ENCODE results near the gene ARAP2.
A peak's percentile ranks its signal among the peaks of the same experiment; 100 is the strongest.

The ARAP2 gene

DNA sequence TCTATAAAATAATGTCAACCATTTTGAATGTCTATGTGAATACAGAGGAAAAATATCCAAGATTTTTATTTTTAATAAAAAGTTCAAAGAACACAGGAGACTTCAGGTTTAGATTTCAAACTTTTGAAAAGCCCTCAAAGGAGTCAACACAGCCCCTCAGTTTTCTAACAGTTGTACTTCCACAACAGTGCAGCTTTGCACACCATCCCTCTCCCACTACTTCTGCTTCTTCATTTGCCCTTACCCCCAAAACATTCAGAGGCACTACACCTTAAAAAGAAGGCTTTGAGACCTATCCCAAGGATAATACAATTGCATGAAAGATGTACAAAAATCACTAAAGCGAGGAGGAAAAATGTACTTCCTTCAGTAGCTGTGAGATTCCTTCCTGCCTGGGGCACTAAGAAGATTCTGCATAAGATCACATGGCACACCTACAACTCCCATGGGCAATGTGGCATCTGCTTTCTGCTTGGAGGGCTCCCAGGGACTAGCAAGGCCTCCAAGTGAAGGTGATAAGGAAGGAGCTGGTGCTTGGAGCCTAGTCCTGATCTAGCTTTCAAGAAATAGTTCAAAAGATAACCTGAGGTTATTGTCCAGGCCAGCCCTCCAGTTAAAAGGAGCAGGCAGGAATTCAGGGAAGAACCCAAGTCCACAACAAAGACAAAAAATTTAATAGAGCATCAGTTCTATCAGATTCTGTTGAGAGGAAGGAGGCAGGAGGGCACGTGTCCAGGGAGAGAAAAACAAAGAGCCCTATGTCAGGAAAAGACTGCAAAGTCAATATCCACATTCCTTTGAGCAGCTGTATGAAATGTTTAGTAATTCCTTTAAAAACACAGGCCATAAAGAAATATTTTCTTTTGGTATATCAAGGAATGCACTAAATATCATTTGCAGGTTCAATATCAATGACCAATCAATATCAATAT lies 19.1 kb downstream of the ARAP2 start:
- no peak for DNase-seq (ENCODE audit: extremely low read depth in 1 of 2, low read depth in 1 of 2)

DNA sequence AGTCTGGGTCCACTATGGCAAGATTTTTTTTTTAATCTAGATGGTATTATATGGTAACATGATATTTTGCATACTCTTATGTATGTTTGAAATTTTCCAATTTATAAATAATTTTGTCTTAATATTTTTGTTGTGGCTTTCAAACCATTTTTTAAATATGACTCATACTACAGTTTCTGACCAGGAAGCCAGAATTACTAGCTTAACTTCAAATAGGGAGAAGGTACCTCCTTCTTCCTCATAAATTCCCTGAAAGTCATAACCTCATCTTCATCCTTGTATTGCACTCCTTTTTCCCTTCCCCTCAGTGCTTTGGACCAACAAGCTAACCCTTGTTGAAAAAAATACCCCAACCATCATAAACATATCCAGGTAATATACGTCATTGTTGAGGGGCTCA lies 21.6 kb downstream of the ARAP2 start:
- no peak for DNase-seq (ENCODE audit: extremely low read depth in 1 of 2, low read depth in 1 of 2)

DNA sequence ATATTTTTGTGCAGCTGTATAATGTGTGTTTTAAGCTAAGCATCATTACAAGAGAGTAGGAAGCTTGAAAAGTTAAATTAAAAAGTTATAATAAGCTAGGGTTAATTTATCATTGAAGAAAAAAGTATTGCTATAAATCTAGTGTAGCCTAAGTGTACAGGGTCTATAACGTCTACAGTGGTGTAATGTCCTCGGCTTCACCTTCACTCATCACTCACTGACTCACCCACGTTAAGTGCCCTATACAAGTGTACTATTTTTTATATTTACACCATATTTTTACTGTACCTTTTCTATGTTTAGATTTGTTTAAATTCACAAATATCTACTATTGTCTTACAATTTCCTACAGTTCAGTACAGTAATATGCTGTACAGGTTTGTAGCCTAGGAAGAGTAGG lies 23.5 kb downstream of the ARAP2 start:
- DNase-seq (ENCODE audit: extremely low read depth in 1 of 2, low read depth in 1 of 2): no peak

DNA sequence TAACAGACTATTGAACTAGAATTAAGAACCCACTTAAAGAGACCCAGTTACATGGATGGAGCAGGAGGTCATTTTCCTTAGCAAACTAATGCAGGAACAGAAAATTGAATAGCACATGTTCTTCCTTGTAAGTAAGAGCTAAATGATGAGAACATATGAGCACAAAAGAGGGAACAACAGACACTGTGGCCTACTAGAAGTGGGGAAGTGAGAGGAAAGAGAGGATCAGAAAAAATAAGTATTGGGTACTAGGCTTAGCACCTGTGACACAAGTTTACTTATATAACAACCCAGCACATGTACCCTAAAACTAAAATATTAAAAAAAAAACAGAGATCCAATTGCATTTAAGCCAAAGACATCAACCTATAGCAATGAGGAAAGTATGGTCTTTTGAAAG lies 26.2 kb downstream of the ARAP2 start:
- no peak for DNase-seq (ENCODE audit: extremely low read depth in 1 of 2, low read depth in 1 of 2)

DNA sequence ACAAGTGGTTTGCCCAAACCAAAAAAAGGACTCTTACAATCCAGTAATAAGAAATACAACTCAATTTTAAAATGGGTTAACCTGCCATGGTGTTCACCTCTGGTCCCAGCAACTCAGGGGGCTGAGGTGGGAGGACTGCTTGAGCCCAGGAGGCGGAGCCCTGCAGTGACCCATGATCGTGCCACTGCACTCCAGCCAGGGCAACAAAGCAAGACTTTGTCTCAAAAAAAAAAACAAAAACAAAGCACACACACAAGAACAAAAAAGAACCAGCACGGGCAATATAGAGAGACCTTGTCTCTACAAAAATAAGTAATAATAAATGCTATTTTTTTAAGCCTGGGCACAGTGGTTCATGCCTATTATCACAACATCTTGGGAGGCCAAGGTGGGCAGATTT lies 28.7 kb downstream of the ARAP2 start:
- DNase-seq (ENCODE audit: extremely low read depth in 1 of 2, low read depth in 1 of 2): no peak

DNA sequence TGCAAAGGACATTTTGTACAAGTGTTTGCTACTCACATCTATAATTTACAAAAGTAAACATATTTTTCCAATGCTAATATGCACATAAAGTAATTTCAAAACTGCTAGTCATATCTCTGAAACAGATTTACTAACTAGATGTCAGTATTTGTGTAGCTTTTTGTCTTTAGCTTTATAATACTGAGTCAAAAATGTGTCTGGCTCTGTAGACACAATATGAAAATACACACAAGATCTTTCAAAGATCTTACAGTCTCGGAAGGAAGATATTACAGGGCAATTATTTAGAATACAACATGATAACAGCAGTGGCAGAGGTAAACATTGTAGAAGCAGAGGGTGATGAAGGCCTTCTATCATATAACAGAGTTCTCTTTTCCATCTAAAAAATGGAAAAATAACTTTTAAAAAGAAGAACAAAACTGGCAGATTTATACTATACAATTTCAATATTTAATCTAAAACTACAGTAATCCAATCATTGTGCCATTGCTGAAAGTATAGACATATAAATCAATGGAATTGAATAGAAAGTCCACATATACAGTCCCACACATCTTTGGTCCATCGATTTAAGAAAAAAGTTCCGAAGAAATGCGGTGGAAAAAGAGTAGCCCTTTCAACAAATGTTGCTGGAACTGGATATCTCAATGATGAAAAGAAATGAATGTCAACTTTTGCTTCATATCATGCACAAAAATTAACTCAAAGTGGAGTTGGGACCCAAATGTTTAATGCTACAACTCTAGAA lies 29.4 kb downstream of the ARAP2 start:
- DNase-seq (ENCODE audit: extremely low read depth in 1 of 2, low read depth in 1 of 2): no peak

DNA sequence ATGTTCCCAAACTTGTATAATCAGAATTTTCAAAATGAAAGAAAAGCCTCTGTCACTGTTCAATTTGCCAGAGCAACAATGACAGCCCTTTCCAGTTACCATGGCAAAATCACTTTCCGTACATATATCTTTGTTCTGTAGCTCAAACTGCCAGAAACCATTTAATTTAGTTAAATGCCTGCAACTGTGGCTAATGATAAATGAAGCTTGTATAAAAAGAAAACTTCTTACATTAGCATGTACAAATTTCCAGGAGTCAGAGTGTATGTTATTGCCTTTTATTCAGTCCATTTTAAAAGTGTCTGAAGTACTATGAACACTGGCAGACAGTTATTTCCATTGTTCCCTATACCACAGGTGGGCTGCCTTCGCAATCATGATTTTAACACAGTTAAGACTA lies 30.3 kb downstream of the ARAP2 start:
- no peak for DNase-seq (ENCODE audit: extremely low read depth in 1 of 2, low read depth in 1 of 2)

DNA sequence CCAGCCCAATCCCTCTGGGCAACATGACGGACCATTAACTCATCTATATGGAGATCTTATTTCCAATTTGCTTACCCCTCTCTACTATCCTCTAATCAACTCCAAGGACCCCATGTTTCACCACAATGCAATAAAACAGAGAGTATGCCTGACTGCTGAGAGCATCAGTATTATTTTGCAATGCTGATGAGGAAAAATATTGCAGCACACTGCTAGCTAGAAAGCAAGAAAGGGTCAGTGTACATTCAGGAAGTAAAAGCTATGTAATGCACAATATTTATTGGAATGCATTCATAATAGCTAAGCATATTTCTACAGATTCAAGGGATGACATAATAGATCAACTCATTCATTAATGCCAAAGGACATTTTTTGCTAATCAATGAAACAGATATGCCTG lies 33.2 kb downstream of the ARAP2 start:
- no peak for DNase-seq (ENCODE audit: extremely low read depth in 1 of 2, low read depth in 1 of 2)

DNA sequence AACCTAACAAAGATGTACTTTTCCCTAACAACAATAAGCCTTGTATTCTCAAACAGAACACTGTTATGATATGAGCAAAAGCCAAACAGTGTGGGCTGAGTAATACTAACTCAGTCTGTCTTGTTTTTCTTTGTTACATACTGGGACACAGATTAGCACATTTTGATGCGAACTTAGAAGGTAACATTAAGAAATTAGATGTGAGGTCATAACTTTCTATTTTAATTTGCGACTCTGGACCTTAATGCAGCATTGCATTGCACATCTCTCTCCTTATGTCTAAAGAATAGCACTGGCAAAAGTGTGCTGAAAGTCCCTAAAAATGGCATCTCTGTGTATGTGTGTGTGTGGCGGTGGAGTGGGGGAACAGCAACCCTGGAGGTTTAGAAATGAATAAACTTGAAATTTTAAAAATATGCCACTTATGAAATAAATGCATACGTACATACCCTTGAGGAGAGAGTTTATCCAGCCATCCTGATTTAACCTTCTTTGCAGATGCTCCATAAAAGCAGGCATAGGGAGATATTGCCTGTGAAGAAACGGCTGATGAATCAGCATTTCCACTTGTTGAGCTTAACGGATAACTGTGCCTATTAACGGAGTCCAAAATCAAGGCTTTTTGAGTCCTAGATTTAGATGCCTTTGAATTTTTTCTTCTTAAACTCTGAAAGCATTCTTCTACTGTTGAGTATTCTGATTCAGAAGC lies 34.2 kb downstream of the ARAP2 start:
- DNase-seq (ENCODE audit: extremely low read depth in 1 of 2, low read depth in 1 of 2): no peak

DNA sequence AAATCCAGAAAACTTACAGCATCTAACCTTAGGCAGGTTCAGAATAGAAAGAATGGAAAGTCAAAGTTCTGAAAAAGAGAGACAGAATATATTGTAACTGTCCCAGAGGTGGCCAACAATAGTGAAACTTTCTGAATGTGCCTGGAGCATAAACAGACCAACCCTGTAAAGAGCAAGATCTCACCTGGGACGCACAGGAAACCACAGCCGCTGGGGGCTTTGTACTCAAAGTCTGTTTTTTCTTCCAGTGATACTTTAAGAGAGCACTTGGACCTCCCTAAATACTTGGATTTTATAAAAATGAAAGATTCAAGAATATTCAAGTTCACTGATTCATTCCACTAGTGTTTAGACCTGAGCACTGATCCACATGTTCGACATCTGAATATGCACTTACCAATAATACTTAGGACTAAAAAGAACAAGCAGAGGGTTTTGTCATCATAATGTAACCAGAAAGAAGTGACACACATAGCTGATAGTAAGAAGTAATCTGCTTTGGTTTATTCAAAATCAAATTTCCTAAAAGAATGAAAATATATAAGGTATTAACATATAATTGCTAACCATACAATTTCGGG lies 35.3 kb downstream of the ARAP2 start:
- peak; percentile 11 to 16 for DNase-seq (ENCODE audit: extremely low read depth in 1 of 2, low read depth in 1 of 2)

DNA sequence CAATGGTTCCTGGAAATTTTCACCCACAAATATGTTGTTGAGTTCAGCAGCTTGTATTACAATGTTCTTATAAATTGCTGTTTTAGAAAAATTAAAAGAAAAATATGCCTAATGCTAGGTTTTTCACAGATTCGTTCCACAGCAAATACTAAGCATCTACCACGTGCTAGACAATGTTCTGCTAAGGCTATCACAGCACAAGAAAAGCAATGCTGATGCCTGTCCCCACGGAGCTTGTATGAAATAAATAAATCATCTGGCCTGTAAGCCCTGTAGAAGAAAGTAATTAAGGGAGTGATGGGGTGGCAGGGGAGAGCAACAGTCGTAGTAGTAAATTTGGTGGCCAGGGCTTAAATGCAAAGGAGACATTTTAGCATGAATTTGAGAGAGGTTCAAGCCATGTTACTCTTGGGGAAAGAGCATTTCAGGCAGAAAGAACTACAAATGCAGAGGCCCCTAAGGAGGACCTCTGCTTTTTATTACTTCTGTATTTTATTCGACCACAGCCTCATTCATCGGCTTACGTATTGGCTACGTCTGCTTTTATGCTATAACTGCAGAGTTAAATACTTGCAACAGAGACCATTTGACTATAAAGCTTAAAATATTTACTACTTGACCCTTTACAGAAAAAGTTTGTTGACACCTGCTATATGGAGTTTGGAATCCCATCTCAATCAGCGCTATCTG lies 36.3 kb downstream of the ARAP2 start:
- DNase-seq (ENCODE audit: extremely low read depth in 1 of 2, low read depth in 1 of 2): no peak

DNA sequence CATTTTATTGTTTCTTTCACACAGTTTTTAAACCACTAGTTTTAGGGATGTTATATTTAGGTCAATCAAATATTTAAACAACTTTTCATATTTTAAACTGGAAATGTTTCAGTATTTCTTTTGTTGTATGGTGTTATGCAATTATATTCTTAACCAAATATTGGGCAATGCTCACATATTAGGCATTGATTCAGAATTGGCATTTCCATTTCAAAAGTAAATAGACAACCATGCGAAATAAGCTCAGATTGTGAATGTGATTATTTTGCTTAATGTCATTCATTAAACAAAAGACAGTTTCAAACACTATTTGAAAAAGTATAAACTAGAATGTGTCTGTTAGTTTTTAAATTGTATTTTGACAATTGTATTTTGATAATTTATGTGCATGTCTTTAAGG lies 36.9 kb downstream of the ARAP2 start:
- DNase-seq (ENCODE audit: extremely low read depth in 1 of 2, low read depth in 1 of 2): no peak

DNA sequence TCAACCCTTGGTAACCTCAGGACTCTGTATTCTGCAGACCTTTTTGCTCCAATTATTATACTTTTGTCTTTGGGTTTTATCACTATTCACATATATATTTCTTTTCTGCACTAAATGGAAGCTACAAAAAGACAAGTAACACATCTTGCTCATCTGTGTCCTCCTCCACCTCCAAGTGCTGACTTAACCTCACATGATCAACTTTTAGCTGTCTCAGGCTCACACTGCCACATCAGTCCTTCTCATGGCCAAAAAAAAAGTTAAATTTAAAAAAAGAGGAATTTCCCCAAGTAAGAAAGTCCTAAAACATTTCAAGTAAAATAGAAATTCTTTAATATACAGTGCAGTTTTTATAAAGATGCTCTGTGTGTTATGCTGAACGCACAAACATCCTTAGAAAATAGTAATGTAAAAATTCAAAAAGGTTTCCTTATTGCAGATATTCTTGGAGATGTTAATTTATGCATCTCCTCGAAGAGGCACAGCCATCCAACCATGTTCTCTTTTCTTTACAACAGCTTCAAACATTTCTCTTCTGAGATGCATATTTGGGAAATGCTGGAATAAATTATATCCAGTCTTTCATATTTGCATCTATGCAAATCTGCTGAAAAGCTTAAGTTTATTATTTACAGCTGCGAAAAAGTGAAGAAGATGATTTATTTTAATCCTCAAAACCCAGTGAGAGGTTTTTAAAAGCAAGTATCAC lies 37.6 kb downstream of the ARAP2 start:
- DNase-seq (ENCODE audit: extremely low read depth in 1 of 2, low read depth in 1 of 2): no peak

DNA sequence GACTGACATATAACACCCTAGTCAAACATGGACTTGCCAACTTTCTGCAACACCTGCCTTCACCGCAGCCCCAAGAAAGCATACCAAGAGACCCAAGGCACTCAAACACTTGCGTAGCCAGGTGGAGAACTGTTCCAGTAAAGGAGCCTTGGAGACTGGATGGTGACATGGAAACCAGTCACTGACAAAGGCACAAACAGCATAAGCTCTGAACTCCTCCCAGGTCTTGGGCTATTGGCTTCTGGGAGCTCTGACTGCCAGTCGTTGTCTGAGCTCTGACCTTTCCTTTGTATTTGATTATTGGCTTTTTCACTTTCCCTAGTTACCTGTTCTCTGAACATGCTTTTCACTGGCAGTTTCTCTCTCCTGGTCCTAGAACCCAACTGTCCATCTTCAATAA lies 38.3 kb downstream of the ARAP2 start:
- DNase-seq (ENCODE audit: extremely low read depth in 1 of 2, low read depth in 1 of 2): no peak

DNA sequence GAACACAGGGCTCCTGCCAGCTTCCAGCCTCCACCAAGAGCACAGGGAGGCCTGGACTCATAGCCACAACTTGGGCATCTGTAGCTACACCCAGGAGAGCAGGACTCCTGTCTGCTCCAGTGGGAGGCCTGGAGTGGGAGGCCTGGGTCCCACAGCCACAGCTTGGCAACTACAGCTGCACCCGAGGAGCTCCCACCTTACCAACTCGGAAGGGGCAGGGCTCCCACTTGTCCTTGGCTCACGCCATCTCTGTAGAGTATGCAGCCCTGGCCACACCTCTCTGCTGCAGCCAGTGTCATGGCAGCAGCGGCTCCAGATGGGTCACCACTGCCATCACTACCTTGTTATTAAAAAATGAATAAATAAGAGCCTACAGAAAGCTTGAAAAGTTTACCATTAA lies 45.5 kb downstream of the ARAP2 start:
- DNase-seq (ENCODE audit: extremely low read depth in 1 of 2, low read depth in 1 of 2): no peak

DNA sequence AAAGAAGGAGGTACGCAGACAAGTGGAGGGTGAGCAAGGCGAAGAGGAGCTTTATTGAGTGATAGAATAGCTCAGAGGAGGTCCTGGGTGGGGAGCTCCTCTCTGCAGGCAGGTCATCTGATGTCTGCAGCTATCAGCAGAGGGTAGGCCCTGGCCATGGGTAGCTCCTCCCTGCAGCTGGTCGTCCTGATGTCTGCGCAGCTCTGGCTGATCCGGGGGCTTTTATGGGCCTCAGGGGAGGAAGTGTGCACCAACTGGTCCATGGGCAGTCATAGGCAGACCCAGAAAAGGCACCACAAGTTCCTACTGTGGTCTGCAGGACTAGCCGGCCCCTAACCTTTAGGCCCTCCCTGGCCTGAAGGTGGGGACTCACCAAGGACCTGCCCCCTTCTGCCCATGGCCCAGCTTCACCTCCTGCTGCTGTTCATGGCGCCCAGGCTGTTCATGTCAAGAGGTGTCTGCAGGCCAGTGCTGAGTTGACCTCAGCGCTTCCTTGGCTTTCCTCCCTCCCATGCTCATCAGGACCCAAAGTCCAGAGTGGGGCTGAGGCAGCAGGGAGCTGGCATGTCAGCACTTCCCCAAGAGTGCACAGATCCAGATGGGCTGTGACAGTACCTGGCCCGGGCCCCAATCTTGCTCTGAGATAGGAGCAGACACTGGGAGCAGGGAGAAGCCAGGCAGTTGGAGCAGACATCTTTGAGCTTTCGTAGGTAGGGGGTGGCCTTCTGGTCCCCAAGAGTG lies 46.1 kb downstream of the ARAP2 start:
- DNase-seq (ENCODE audit: extremely low read depth in 1 of 2, low read depth in 1 of 2): no peak

DNA sequence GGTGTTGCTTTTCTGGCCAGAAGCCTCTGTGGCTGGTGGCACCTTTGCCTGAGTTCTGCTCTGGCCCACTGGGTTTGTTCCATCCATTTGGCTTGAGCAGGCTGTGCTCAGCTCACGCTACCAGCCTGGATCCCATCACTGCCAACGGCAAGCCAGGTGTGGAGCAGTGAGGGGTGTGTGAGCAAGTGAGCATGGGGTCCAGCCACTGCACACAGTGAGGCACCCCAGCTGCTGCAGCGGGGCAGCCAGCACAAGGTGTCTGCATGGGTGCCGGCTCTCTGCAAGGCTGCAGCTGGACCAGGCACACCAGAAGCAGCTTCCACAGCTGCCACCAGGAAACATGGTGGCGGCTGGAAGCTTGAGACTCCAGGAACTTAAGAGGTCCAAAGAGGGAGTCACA lies 46.8 kb downstream of the ARAP2 start:
- DNase-seq (ENCODE audit: extremely low read depth in 1 of 2, low read depth in 1 of 2): no peak

DNA sequence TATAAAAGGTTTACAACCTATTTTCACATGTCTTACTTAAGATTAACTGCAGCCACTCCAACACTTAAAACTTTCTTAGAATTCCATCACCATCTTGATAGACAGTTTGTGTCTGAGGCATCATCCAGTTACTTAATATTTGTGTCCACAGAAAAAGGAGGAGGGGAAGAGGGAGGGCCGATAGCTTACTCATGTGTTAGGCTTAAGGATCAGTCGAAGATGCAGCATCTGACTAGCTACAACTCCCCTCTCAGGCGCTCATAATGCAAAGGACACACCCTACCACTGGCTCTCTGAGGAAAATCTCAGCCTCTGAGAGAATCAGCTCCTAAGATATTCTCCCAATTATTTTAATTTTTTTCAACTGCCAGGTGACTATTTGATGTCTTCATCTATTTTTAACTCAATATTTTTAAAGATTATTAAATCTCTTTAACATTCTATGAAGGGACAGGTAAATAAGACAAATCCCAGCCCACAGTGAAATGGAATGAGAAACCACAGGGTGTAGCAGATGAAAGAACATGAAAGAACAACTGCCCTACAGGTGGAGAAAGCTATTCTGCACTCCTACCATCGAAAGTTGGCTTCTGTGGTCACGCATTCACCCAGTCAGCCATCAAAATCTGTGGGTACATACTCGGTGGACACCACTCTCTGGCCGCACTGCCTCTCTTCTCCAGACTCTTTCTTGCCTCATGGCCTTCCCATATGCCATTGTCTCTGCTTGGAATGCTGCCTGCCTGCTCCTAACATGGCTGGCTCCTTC lies 48.0 kb downstream of the ARAP2 start:
- no peak for DNase-seq (ENCODE audit: extremely low read depth in 1 of 2, low read depth in 1 of 2)

DNA sequence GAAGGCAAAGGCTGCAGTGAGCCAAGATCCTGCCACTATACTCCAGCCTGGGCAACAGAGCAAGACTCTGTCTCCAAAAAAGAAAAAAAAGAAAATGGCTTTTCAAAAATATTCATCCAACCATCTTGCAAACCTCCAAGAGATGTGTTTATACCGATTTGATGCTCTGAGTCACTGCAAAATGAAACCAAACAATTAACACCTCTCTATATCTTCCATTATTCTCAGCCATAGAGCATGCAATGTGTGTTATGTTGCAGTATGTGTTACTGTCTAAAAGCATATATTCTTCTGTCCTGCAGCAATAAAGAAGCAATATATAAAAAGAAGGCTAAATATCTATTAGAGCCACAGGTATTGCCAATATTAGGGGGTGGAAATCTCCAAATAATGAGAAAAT lies 51.4 kb downstream of the ARAP2 start:
- DNase-seq (ENCODE audit: extremely low read depth in 1 of 2, low read depth in 1 of 2): no peak
